MM.1S (cell line): ENCODE measurements around the gene TMEM9B.

Source experiments
- DNase-seq: peaks from one replicate; pipeline ENCODE4 v3.0.0-alpha.2; 2015
- H2AFZ ChIP-seq: fragments of 300-600 bp; sonication (generic); 2 replicates; pipeline ENCODE4 v1.6.0; 2016; ENCODE audit warnings: antibody characterized with exemption, low read length
- H3F3A ChIP-seq: fragments of 300-600 bp; sonication (generic); 2 replicates; pipeline ENCODE4 v1.6.1; 2016; ENCODE audit warnings: mild to moderate bottlenecking, antibody characterized with exemption, low read length, moderate library complexity, mixed read lengths; ENCODE audit not compliant: insufficient read depth
- H3K27ac ChIP-seq: fragments of 300-600 bp; sonication (generic); 2 replicates; pipeline ENCODE4 v1.5.1; 2016; ENCODE audit warnings: mild to moderate bottlenecking, low read length
- H3K27me3 ChIP-seq: fragments of 300-600 bp; sonication (generic); replicated peaks from 2 replicates; pipeline ENCODE4 v1.6.0; 2016; ENCODE audit warnings: low read length; ENCODE audit not compliant: insufficient read depth
- H3K36me3 ChIP-seq: fragments of 300-600 bp; sonication (generic); replicated peaks from 2 replicates; pipeline ENCODE4 v1.6.1; 2016; ENCODE audit warnings: mild to moderate bottlenecking, low read length, mixed read lengths; ENCODE audit not compliant: insufficient read depth
- H3K4me1 ChIP-seq: fragments of 300-600 bp; sonication (generic); 2 replicates; pipeline ENCODE4 v1.6.1; 2016; ENCODE audit warnings: low read length, mixed read lengths
- H3K4me2 ChIP-seq: fragments of 300-600 bp; sonication (generic); 2 replicates; pipeline ENCODE4 v1.6.0; 2016; ENCODE audit warnings: low read depth, low read length
- H3K4me3 ChIP-seq: fragments of 300-600 bp; sonication (generic); 2 replicates; pipeline ENCODE4 v1.5.1; 2016; ENCODE audit warnings: low read length, mixed read lengths
- H3K79me2 ChIP-seq: fragments of 300-600 bp; sonication (generic); 2 replicates; pipeline ENCODE4 v1.6.1; 2016; ENCODE audit warnings: mixed run types, low read length, mixed read lengths
- H3K9ac ChIP-seq: fragments of 300-600 bp; sonication (generic); 2 replicates; pipeline ENCODE4 v1.6.1; 2016; ENCODE audit warnings: low read length, mixed read lengths
- H3K9me2 ChIP-seq: fragments of 300-600 bp; sonication (generic); replicated peaks from 2 replicates; pipeline ENCODE4 v1.6.1; 2016; ENCODE audit warnings: mild to moderate bottlenecking, low read length, mixed read lengths; ENCODE audit not compliant: insufficient read depth
- H3K9me3 ChIP-seq: fragments of 300-600 bp; sonication (generic); replicated peaks from 2 replicates; pipeline ENCODE4 v1.6.1; 2016; ENCODE audit warnings: mild to moderate bottlenecking, low read length, mixed read lengths; ENCODE audit not compliant: insufficient read depth
- H4K20me1 ChIP-seq: fragments of 300-600 bp; sonication (generic); 2 replicates; pipeline ENCODE4 v1.6.1; 2016; ENCODE audit warnings: mild to moderate bottlenecking, low read length, moderate library complexity, mixed read lengths; ENCODE audit not compliant: insufficient read depth
- EZH2 ChIP-seq: fragments of 300-600 bp; sonication (generic); optimal IDR thresholded peaks from 2 replicates; pipeline ENCODE3; 2017; ENCODE audit warnings: low read depth, mild to moderate bottlenecking, antibody characterized with exemption, low read length, mixed read lengths
- EZH2phosphoT487 ChIP-seq: fragments of 300-600 bp; sonication (generic); IDR thresholded peaks from 2 replicates; pipeline ENCODE4 v1.6.1; 2018; ENCODE audit warnings: antibody characterized with exemption, low read length
- TF ChIP-seq, protein P1 (sequence below): fragments of 300-600 bp; sonication (generic); IDR thresholded peaks from 2 replicates; pipeline ENCODE4 v1.5.1; 2016; ENCODE audit warnings: antibody characterized with exemption, low read length, mixed read lengths

Gene TMEM9B

GRCh38 chr11:8971196-8971923 lies 7.1 kb upstream of the TMEM9B start:
- no peaks in the 10 kb centered on the region for H3K36me3 ChIP-seq
- no peaks in the 10 kb centered on the region for H3K9me3 ChIP-seq

GRCh38 chr11:8967184-8967583 lies 2.9 kb upstream of the TMEM9B start:
- H2AFZ ChIP-seq: no peak overlapping the region
- no peaks in the 10 kb centered on the region for H3K9me3 ChIP-seq
- DNase-seq: no peak
- peaks cover 5% of the 10 kb centered on the region; the same call in 1 of the 2 replicates for H3F3A ChIP-seq
- peaks cover 13% of the 10 kb centered on the region for H3K4me1 ChIP-seq
- no peak overlapping the region for H3K4me2 ChIP-seq
- H3K36me3 ChIP-seq: no peaks in the 10 kb centered on the region
- no peak overlapping the region for H3K4me3 ChIP-seq
- H4K20me1 ChIP-seq: no peaks in the 10 kb centered on the region
- no peak overlapping the region for H3K9ac ChIP-seq
- no peaks in the 10 kb centered on the region for H3K9me2 ChIP-seq
- TF ChIP-seq EZH2phosphoT487 (no peak), EZH2 (no peak)
- TF ChIP-seq, protein P1, sequence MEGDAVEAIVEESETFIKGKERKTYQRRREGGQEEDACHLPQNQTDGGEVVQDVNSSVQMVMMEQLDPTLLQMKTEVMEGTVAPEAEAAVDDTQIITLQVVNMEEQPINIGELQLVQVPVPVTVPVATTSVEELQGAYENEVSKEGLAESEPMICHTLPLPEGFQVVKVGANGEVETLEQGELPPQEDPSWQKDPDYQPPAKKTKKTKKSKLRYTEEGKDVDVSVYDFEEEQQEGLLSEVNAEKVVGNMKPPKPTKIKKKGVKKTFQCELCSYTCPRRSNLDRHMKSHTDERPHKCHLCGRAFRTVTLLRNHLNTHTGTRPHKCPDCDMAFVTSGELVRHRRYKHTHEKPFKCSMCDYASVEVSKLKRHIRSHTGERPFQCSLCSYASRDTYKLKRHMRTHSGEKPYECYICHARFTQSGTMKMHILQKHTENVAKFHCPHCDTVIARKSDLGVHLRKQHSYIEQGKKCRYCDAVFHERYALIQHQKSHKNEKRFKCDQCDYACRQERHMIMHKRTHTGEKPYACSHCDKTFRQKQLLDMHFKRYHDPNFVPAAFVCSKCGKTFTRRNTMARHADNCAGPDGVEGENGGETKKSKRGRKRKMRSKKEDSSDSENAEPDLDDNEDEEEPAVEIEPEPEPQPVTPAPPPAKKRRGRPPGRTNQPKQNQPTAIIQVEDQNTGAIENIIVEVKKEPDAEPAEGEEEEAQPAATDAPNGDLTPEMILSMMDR: no peak
- H3K79me2 ChIP-seq: peaks cover 18% of the 10 kb centered on the region
- no peak overlapping the region for H3K27ac ChIP-seq
- H3K27me3 ChIP-seq: no peaks in the 10 kb centered on the region

More at GRCh38 chr11:8971196-8971923, 7.1 kb upstream of the TMEM9B start:
- Histone ChIP-seq H3K9me2 (no peaks in the 10 kb centered on the region), H4K20me1 (no peaks in the 10 kb centered on the region), H3K27me3 (no peaks in the 10 kb centered on the region), H3F3A (no peaks in the 10 kb centered on the region), H3K4me3 (no peak overlapping the region), H3K27ac (no peak overlapping the region), H2AFZ (no peak overlapping the region), H3K4me2 (no peak overlapping the region), H3K9ac (no peak overlapping the region), H3K4me1 (peaks cover 4% of the 10 kb centered on the region; the same call in 1 of the 2 replicates), H3K79me2 (no peaks in the 10 kb centered on the region)
- TF ChIP-seq EZH2 (no peak), EZH2phosphoT487 (no peak)
- TF ChIP-seq, protein P1: no peak
- DNase-seq: no peak

DNA sequence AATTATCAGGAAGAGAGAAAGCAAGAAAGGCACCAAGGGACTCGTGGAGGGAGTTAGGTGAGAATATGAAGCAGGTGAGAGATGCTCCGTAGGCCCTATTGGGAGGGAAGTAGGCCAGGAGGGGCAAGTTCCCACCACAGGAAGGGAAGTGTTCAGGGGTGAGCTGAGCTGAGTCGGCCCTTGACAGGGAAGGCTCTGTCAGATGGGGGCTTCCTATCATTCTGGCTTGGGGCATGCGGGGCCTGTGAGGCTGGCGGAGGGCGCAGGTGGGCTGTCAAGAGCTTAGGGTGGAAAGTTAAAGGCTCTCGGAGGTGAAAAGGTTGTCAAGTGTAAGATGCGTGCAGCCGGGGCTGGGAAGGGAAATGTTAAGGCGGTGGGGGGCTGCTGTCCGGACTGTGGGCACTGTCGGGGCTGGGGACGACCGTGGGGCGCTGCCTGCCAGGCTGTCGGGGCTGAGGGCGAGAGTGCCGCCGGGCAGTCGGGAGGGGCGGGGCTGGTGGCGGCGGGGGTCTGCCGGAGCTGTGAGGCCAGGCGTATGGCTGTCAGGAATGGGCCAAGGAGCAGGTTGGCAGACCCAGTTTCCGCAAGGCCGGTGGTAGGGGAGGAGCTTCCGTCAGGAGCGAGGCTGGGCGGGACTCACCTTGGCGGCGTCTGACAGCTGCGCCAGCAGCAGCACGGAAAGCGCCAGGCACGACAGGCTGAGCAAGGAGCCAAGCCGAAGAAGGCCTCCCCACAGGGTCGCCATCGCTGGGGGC lies 496 bp downstream of the TMEM9B start:
- Histone ChIP-seq H3K27ac (peak overlapping the region; percentile 87; the same call in 1 of the 2 replicates), H3K4me2 (peak overlapping the region; percentile 90), H3K27me3 (no peaks in the 10 kb centered on the region), H4K20me1 (no peaks in the 10 kb centered on the region), H2AFZ (peak overlapping the region; percentile 98), H3K4me1 (peaks cover 13% of the 10 kb centered on the region), H3K9ac (peak overlapping the region; percentile 94), H3K9me3 (no peaks in the 10 kb centered on the region), H3K9me2 (no peaks in the 10 kb centered on the region), H3K79me2 (peaks cover 46% of the 10 kb centered on the region), H3F3A (peaks cover 5% of the 10 kb centered on the region; the same call in 1 of the 2 replicates), H3K4me3 (peak overlapping the region; percentile 89), H3K36me3 (no peaks in the 10 kb centered on the region)
- TF ChIP-seq, protein P1: no peak
- TF ChIP-seq EZH2: no peak
- TF ChIP-seq EZH2phosphoT487: no peak
- DNase-seq: peak; percentile 82
